ENCODE data around the gene PCDHAC1.
"Not testable (repeated sequence)": the region's sequence is repeated elsewhere in the genome, so short reads cannot be mapped to it uniquely, and the experiment has no call there.

Gene PCDHAC1

DNA sequence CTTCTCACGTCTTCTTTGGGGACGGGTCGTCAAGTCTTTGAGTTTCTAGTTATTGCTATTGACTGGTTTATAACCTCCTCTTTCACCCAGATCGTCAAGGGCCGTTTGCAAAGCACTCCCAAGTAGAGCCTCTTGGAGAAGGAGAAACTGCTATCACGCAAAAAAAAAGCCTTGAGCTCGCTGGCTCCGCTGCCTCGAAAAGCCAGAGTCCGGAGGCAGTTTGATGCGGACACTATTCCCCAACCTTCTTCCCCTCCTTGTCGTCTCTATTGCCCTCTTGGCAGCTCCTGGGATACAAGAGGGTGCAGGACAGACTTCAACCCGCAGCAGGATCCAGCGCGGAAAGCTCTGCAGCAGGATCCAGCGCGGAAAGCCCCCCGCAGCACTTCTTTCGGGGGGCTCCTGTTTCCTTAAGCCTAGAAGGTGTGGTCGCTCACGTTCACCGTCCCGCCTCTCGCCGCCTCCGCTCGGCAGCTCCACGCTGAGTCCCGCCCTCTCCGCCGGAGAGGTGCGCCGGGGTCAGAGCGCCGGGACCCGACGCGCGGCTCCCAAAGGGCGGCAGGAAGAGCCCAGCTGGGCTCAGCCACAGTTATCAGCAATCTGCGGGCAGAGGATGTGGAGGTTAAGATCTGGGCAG lies at the start of gene PCDHAC1:
TSS of gene PCDHAC1 (plus strand) at position 494 of the 637 bp plus-strand sequence. CDS start 594 bp downstream, outside the sequence.
- no peak for DNase-seq

DNA sequence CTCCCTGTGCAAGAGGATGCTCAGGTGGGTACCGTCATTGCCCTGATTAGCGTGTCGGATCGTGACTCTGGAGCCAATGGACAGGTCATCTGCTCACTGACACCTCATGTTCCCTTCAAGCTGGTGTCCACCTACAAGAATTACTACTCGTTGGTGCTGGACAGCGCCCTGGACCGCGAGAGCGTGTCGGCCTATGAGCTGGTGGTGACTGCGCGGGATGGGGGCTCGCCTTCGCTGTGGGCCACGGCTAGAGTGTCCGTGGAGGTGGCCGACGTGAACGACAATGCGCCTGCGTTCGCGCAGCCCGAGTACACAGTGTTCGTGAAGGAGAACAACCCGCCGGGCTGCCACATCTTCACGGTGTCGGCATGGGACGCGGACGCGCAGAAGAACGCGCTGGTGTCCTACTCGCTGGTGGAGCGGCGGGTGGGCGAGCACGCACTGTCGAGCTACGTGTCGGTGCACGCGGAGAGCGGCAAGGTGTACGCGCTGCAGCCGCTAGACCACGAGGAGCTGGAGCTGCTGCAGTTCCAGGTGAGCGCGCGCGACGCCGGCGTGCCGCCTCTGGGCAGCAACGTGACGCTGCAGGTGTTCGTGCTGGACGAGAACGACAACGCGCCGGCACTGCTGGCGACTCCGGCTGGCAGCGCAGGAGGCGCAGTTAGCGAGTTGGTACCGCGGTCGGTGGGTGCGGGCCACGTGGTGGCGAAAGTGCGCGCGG lies 49.4 kb upstream of the PCDHAC1 start:
- DNase-seq = not testable (repeated sequence)

DNA sequence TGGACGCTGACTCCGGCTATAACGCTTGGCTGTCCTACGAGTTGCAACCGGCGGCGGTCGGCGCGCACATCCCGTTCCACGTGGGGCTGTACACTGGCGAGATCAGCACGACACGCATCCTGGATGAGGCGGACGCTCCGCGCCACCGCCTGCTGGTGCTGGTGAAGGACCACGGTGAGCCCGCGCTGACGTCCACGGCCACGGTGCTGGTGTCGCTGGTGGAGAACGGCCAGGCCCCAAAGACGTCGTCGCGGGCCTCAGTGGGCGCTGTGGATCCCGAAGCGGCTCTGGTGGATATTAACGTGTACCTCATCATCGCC lies 48.9 kb upstream of the PCDHAC1 start:
- no peak for DNase-seq

GRCh38 chr5:140881889-140882590 lies 44.1 kb upstream of the PCDHAC1 start, which contains the start of gene PCDHA13:
Gene PCDHA13 (plus strand): TSS chr5:140882124. CDS start chr5:140882269, 145 bp downstream.
- no peak for DNase-seq

DNA sequence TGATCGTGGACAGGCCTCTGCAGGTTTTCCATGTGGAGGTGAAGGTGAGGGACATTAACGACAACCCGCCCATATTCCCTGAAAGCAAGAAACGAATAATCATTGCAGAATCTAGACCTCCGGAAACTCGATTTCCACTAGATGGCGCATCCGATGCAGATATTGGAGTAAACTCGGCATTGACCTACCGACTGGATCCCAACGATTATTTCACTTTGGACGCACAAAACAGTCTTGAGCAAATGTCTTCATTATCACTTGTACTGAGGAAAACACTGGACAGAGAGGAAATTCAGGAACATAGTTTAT lies 43.6 kb upstream of the PCDHAC1 start:
- no peak for DNase-seq

DNA sequence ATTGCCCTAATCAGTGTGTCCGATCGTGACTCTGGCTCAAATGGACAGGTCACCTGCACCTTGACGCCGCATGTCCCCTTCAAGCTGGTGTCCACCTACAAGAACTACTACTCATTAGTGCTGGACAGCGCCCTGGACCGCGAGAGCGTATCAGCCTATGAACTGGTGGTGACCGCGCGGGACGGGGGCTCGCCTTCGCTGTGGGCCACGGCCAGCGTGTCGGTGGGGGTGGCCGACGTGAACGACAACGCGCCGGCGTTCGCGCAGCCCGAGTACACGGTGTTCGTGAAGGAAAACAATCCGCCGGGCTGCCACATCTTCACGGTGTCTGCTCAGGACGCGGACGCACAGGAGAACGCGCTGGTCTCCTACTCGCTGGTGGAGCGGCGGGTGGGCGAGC lies 42.7 kb upstream of the PCDHAC1 start:
- no peak for DNase-seq

GRCh38 chr5:140883927-140884697 lies 42.0 kb upstream of the PCDHAC1 start:
- DNase-seq = no peak

GRCh38 chr5:140916325-140916724 lies 9.8 kb upstream of the PCDHAC1 start:
- no peak for DNase-seq

DNA sequence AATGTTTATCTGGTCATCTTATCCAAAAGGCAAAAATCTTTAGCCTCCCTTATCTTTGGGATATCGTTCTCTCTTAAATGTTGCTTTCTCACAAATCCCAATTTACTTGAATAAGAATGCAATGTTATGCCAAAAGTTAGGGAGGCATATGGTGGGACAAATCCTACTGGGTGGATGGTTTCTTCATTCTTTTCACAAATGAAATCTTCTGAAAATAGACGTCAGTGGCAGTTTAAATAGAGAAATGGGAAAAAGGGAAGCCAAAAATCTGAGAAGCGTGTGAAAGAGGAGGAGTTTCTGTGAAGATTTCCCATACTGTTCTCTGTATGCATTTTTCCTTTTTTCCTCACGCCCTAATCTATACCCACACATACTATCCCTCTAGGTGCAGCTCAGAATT lies 2.5 kb upstream of the PCDHAC1 start:
- no peak for DNase-seq

DNA sequence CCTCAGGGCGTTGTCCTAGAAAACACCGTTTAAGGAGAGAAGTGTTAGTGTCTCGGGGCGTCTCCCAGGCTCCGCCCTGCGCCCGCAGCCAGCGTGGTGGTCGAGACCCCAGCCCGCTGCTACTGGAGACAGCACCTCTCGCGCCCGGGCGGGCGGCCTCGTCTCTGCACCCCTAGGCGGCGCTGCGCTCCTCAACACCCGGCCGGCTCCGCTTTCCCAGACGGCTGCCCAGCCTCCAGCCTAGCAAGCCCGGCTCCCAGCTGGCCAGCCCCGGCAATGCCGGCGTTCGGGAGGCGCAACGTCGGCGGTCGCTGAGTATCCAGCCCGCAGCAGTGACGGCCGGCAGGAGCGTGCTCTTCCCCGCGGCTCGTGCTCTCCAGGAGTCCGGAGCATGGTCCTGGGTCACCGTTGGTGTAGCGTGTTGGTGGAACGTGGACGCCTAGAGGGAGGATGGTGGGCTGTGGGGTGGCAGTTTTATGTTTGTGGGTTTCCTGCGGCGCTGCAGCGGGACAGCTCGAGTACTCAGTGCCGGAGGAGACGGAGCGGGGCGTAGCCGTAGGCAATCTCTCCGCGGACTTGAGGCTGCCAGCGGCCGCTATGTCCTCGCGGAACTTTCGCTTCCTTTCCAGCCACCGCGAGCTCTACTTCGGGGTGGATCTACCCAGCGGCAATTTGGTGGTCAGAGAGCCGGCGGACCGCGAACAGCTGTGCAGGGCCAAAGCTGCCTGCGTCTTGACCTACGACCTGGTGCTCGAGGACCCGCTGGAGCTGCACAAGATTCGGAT lies 536 bp downstream of the PCDHAC1 start:
- peak; percentile 1 for DNase-seq

GRCh38 chr5:140927228-140927573 lies 1.1 kb downstream of the PCDHAC1 start:
- no peak for DNase-seq

- no peak for DNase-seq
Measured at GRCh38 chr5:140934964-140935606, 9.0 kb downstream of the PCDHAC1 start.

- no peak for DNase-seq
Measured at GRCh38 chr5:140946578-140946977, 20.5 kb downstream of the PCDHAC1 start.

- DNase-seq = no peak
Measured at GRCh38 chr5:140951636-140952035, 25.5 kb downstream of the PCDHAC1 start.

GRCh38 chr5:140953234-140953633 lies 27.1 kb downstream of the PCDHAC1 start:
- DNase-seq = no peak

DNA sequence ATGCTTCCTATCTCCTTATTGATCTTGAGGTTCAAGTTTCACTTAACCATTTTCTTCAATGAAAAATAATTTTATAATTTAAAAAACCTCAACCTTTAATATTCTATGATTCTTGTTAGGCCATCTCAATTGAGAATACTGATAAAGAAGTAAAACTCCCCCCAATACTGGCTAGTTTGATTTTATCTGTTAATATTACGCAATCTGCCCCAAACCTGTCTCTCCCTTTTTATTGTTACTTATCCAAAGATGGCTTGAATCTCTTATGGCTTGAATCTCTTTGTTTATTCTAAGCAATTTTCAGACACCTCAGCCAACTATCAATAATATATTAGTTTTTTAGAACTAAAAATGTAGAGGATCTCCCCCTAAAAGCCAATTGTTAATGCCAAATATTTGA lies 36.1 kb downstream of the PCDHAC1 start:
- no peak for DNase-seq

- DNase-seq = no peak
Measured at GRCh38 chr5:140964356-140964755, 38.3 kb downstream of the PCDHAC1 start.

- no peak for DNase-seq
Measured at GRCh38 chr5:140965905-140966292, 39.8 kb downstream of the PCDHAC1 start.

DNA sequence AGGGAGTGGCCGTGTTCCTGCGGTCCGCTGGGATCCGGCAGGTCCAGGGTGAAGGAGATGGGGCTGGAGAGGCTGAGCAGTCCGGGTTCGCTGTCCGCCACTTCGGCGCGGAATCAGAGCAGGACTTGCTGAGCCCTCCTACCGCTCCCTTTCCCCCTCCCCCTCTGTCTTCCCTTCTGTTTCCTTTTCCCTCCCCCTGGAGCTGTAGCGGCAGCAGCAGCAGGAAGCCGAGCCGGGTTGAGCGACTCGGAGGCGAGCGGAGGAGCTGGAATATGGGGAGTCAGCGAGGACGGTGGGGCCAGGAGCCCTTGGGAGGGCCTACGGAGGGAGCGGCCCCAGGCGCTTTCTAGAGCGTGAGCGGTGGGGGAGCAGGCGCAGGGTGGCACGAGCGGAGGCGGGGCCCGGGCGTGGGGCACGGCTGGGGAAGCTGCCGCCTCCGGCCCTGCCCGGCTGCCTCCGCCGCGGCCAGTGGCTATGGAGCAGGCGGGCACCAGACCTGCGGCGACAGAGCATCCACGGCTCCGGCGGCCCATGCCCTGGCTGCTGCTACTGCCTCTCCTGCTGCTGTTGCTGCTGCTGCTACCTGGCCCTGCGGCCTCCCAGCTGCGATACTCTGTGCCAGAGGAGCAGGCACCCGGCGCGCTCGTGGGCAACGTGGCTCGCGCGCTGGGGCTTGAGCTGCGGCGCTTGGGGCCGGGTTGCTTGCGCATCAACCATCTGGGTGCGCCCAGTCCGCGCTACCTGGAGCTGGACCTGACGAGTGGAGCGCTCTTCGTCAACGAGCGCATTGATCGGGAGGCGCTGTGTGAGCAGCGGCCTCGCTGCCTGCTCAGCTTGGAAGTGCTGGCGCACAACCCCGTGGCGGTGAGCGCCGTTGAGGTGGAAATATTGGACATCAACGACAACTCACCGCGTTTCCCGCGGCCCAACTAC lies 40.5 kb downstream of the PCDHAC1 start, which contains the start of gene PCDHAC2:
TSS of gene PCDHAC2 (plus strand) at position 184 of the 933 bp plus-strand sequence. CDS start at position 475, 291 bp downstream.
- DNase-seq = no peak

- no peak for DNase-seq
Measured at GRCh38 chr5:140967226-140967893, 41.3 kb downstream of the PCDHAC1 start.

Measured in activated CD4-positive, alpha-beta T cell treated with anti-CD3 and anti-CD28 coated beads, Interleukin-2, amount 50 U/mL, for 16 hours (primary cell).